Left renal cortex interstitium (tissue), 4 donors: ENCODE data around the gene ESAM. TPM values are rescaled to one million over a fixed set of nuclear protein-coding genes. Genes with fewer than 3 reads are reported as not detected.

ENCODE experiments used
- DNase-seq, 4 donors: peaks; one replicate each; pipeline ENCODE4 v3.0.0-alpha.2; 2013; ENCODE audit warnings: low read depth in 4 of 4, low spot score in 2 of 4, missing footprints in 1 of 4
- polyA plus RNA-seq, 4 donors: library from polyadenylated mRNA; unstranded; fragments of 120-200 nt; gene quantifications; one replicate each; pipeline ENCODE4 v1.2.1, GENCODE V29; 2013; ENCODE audit not compliant: insufficient read length in 4 of 4

The ESAM gene
- polyA plus RNA-seq, 4 donors: 61.9 to 73.2 (median 72.7) TPM

DNA sequence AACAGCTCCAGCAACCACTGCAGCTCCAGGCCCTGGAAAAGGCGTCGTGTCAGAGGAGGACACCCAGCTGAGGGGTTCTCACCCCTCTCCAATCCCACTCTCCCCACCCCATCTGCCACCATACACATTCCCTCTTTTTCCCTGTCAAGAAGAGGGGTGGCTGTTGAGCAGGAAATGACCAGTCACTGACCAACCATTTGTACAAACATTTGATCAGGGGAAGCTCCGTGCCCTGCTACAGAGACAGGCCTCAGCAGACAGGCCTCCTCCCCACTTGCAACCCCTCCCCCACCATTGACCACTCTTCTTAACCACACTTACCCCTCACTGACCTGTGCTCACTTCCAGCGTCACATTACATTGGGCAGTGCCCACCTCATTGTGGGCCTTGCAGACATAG is 7.8 kb downstream of the ESAM start:
- no peak for DNase-seq

DNA sequence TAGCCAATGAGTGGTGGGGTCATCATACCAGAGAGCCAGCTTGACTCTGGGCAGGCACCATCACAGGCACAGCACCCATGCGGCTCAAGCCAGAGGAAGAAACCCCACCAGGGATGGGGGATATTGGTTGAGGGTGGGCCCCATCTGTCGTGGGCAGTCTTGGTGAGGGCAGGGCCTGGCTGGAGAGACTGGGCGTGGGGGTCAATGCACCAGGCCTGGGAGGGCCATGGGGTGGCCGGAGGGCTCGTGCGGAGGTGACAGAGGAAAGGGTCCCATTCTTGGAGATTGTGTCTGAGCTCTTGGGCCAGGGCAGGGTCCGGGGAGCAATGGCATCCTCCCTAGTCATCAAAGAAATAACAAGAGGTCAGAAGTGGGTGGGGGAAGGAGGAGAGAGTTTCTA is 8.5 kb downstream of the ESAM start:
- no peak for DNase-seq

DNA sequence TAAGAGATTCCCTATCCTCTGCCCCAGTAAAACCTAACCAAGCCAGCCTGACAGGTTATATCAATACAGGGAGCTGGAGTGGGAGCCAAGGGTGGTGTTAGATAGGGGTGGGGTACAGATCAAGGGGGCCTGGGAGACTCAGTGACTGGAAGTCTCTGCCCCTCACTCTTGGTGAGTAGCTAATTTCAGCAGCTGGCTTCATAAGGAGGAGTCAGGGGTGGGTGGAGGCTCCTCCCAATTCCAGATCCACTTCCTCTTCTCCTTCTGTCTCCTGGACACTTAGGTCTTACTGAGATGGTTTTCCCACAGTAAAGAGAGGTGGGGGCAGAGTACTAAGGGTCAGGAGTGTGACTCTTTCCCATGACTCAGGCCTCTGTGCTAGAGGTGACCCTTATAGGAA is 8.9 kb downstream of the ESAM start:
- DNase-seq: no peak

DNA sequence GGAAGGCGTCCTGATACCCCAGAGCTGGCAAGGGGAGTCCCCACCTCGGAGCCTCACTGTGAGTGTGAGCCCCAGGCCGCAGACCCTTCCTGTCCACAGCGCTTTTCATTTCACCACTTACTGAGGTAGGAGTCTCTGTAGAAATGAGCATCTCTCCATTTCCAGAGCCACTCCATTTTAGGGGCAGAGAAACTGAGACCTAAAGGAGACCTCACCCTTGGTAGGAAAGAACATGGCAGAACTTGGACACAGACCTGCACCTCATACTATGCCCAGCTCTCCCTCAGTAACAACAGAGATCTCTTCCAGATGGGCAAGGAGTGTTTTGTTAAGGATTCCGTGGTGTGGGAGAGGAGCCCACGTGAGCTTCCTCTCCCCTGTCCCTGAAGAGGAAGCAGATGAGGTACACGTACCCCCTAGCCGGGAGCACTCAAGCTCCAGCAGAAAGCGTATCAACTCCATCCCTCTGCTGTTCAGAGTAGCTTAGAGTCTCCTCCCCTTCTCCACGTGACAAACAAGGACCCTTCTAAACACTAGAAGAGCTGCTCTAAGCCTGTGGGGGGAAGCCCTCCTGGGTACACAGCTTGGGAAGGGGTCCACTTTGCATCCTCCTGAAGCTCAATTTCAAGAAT is 9.5 kb downstream of the ESAM start:
- DNase-seq: no peak

DNA sequence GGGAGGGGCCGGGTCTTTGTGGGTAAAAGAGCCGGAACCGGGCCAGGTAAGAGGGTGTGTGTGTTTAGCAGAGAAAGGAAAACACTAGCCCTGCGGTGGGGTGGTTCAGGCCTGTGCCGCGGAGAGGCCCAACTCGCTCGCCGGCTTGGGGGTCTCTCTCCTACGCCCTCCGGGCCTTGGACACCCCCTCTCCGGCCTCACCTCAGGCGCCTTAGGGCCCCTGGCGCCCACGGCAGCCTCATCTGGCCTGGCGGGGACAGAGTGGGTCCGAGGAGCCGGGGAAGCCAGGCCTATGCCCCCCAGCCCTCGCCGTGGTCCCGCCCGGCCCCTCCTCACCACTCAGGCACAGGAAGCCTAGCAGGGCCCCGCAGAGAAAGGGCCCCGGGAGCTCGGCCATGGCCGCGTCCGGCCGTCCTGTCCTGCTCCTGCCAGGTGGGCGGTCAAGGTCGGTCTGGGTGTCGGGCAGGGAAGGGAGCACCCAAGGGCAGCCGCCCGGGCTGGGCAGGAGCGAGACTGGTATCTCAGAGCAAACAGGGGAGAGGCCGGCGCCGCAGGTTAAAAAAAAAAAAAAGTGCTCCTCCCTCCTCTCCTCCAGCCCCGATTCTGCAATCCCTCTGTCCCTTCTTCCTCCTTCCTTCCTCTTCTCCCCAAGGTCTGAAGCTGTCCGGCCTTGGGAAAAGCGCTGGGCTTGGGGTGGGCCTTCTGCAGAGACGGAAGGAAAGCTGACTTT is 10.2 kb downstream of the ESAM start, which contains the start of gene VSIG2:
TSS of gene VSIG2 (minus strand) at position 515 of the 730 bp plus-strand sequence. CDS start at position 397, 118 bp downstream.
- no peak for DNase-seq

DNA sequence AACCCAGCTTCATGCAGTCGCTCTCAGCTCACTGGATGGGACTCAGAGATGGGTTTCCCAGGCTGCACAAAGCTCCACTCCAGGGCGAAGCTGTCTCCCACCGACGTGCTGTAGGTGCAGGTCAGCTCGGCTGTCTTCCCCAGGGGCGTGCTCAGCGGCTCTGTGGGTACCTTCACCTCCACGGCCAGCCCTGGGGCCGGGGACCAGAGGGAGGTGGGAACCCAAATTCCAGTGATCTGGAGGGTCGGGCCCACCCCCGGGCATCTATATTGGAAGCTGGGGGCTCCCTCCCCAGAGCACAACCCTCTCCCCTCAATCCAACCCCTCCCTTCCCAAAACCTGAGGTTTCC is 10.7 kb downstream of the ESAM start:
- no peak for DNase-seq

DNA sequence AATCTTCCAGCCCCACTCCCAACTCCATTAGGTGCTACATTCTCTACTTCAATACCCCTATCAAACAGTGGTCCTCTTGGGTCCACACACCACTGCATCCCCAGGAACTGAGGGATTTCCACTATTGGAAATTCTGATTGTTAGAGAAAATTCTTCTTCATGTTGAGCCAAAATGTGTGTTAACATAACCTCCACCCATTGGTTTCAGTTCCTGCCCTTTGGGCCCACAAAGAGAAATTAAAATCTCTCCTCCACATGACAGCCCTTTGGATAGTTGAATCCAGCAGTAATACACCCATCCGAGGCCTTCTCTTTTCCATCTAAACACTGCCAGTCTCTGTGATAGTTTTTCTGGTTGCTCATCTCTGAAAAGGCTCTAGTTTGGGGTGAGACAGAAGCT is 12.2 kb downstream of the ESAM start:
- no peak for DNase-seq

DNA sequence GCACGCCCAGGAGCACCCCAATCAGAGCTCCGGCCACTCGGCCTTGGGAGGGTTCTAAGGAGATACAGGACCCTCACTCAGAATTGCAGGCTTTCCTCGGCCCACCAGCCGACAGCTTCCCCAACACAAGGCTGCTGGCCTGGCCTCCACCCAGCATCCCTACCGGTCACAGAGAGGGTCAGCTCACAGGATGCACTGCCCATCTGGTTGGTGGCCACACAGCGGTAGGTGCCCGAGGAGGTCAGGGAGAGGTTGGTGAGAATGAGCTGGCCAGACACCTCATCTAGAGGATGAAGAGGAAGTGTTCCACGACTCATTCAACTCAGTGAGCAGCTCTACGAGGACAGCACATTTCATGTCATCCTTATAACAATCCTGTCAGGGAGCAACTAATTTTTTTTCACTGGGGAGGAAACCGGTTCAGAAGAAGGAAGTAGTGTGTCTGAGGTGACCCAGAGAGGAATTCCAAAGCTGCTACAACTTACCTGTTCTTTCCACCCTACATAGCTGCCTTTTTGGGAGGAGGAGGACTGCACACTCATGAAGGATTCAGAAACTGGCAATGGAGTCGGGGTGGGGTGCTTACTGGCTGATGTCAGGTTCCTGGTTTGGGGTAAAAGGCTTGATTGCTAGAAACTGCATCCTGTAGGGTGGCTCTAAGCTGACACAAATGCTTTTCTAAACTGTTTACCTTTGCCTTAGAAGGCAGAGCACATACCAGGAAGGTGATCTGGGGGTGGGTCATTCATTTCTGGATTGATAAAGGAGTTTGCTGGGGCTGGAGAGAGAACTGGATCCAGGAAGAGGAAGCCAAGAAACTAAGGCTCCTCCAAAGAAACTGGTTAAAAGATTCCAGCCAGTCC is 13.4 kb downstream of the ESAM start:
- DNase-seq: no peak

DNA sequence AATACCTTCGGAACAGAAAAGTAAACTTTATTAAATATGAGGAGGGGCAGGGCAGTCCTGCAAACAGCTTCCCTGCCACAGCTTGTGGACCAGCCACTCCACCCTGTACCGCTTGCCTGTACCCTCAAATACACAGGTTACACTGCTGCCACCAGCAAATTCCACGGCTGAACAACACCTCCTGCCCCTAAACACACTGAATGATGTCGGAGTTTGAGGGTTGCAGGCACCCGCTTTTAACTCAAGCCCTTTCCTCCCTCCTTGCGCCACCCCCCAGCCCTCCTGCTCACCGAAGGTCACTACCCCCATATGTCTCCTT is 14.0 kb downstream of the ESAM start:
- DNase-seq: no peak

DNA sequence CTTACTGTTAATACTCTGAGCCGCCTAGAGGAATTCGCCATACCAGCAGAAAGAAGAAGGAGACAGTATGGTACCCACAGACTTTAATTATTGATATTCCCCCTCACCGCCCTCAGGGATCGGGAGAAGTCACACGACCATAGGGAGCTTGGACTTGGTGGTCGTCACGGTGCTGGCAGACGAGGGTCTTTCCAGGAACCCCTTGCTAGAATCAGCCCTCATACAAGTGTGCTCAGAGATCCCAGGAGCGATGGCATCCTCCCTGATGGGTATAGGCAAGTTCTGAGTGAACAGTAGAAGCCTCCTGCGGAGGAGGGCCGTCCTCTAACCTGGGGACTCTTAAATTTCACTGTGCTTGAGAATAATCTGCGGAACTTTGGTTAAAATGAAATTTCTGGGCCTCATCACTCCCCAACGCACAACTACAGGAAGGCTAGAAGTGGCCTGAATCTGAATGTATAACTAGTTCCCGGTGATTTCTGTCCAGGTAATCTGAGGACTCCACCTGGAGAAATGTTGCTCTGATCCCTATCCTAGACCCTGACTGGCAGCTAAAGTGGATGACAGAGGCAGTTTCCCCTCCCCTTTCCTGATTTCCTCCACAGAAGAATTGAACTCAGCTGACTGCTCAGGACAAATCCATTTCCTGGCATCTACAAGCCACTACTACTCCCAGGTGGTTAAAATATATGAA is 14.5 kb downstream of the ESAM start:
- no peak for DNase-seq

DNA sequence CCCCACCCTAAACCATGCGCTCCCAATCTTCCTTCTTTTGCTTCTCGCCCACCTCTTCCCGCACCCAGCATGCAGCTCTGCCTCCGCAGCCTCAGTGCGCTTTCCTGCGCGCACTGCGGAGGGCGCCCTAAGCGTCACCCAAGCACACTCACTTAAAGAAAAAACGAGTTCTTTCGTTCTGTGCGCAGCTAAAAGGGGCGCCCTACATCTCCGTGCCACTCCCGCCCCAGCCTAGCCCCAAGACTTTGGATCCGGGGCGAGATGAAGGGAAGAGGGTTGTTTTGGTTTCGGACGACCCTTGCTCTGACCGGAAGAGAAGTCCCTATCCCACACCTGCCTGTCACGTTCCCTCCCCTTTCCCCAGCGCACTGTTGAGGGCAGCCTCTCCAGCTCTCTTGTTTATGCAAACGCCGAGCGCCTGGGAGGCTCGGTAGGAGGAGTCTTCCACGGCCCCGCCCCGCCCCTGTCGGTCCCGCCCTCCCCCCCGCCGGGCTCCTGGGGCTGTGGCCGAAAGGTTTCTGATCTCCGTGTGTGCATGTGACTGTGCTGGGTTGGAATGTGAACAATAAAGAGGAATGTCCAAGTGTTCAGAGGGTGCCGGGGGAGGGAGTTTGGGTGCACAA is 15.4 kb downstream of the ESAM start:
- DNase-seq: no peak

DNA sequence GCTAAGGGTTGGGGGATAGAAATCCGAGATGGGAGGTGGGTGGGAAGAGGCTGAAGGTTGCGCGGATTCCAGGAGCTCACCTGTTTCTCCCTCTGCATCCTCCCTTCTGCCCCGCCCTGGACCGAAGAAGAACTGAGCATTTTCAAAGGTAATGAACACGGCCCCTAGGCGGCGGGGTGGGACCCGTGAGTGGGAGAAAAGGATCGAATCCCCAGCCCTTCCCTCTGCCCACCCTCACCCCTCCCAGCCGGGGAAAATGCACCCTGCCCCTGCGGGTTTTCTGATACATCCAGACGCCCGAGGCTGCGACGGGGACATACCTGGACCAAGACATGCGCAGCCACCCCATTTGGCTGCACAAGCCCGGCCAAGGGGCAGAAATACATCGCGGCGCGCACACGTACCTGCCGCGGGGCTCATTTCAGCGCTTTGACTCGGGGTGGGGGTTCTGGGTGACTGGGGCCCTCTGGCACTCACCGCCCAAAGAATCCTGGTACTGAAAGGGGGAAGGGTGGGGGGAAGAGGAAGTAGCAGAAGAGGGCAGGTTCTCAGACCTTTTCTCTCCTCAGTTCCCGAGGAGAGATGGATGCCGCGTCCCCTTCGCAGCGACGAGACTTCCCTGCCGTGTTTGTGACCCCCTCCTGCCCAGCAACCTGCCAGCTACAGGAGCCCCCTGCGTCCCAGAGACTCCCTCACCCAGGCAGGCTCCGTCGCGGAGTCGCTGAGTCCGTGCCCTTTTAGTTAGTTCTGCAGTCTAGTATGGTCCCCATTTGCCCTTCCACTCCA is 16.1 kb downstream of the ESAM start:
- no peak for DNase-seq

DNA sequence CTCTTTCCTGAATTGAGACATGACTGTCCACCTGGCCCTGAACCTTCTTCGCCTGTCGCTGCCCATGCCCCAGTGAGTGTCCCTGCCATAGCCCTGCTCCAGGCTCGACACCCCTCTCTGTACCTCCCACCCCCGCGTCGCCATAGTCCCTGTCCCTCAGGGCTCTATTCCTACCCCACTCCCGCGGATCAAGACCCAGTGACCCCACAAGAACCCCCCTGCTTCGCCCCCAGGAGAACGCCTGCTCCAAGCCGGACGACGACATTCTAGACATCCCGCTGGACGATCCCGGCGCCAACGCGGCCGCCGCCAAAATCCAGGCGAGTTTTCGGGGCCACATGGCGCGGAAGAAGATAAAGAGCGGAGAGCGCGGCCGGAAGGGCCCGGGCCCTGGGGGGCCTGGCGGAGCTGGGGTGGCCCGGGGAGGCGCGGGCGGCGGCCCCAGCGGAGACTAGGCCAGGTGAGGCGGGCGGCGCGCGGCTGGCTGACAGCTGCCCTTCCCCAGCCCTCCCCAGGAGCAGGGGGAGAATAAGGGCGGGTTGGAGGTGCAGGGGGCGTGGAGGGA is 16.7 kb downstream of the ESAM start:
- no peak for DNase-seq

DNA sequence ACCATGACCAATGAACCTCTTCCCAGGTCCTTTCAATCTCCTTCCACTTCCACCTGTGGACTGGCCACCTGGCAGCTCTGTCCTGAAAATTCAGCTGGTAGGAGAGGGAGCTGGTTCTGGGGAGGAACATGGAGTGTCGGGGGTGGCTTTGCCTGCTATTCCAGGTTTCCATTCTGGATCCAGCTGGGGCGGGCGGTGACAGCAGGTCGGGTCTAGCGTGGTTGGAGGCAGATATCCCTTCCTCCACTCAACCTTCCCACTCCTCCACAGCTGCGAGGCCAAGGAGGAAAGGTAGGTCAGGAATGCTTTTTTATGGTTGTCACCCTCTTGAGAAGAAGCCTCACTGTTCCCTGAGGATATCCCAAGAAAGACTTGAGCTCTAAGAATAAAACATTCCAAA is 19.0 kb downstream of the ESAM start:
- no peak for DNase-seq

DNA sequence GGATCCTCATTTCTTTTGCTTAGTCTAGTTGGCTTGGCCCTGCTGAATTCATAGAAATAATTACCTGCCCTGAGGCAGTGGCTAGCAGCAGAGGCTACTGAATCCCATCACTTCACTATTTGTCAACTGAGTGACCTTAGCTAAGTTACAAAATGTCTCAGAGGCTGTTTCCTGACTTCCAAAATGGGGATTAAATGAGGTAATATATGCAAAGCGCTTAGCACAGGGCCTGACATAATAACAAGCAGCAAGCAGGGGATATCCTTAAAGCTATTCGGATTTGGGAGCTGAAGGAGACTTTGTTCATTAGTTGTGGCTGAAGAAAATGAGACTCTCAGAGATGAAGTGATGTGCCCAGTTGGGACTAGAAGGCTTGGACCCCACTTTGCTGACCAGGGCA is 19.5 kb downstream of the ESAM start:
- no peak for DNase-seq

DNA sequence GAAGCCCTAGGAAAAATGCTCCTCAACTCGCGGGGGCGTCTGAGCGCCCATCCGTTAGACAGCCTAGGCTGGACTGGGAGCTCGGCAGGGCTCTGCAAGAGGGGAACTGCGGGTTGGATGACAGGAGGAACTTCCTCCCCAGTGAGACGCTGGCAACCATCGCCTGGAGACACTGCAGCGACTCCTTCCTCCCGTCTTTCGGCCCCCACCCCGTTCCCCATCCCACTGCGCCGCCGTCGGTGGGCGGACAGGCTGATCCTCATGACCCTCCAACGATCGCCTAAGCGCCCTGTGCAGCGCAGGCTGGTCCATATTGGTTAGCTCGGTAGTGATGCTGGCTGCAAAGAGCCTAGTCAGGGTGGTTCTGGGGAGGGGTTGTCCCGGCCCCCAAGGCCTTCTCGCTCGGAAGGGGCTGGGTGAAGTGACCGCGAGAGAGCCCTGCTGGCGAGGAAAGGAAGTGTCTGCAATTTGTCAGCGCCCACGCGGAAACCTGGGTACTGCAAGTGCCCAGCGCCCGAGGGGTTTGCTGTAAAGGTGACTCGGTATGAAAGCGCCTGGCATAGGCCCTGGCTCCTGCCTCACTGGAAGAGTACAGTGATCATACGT is 21.7 kb downstream of the ESAM start:
- DNase-seq: no peak

DNA sequence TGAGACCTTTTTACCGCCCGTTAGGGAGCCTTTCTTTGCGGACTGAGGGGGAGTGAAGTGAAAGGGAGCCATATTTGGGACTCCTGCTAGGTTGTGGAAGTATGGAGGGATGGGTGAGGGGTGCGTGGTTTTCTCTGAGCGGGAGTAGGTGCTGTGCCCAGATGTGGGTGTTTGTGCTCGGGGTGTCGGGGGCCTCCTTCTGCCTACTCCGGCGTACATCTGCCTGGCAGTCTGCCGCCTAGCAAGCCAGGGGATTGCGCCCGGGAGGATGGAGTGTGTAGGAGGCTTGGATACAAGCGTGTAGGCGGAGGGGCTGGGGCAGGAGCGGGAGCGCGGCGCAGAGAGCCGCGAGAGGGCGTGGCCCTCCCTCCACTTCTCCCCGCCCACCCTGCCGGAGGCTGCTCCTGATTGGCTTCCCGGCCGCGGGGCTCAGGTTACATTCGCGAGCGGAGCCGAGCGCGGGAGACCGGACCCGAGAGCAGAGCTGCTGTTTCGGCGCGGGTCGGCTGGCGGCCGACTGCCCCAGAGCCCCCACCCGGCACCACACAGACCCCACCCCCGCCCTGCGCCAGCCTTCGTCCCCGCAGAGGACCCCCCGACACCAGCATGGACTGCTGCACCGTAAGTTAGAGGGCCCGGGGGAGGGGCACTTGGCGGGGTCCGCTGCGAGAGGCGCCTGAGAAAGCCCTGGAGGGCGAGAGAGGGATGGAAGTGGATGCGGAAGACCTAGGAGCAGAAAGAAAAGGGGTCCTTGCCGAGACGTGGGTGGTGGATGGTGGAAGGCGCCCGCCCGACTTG is 22.4 kb downstream of the ESAM start, which contains the start of gene NRGN:
TSS of gene NRGN (plus strand) at position 464 of the 798 bp plus-strand sequence. CDS start at position 607, 143 bp downstream.
- peak in 3 of 4 donors; percentile 75 to 88 (median 88) for DNase-seq
